ENCODE results near the gene SCGB3A1. TPM values are rescaled to one million over a fixed set of nuclear protein-coding genes. Genes with fewer than 3 reads are reported as not detected.

The SCGB3A1 gene
- total RNA-seq, 2 donors from 2014 or later: 32.2 to 412 TPM

- H3K27ac ChIP-seq: no peak overlapping the region
- DNase-seq (ENCODE audit: low spot score): no peak
- H3K9me3 ChIP-seq: no peaks in the 10 kb centered on the region
- H3K36me3 ChIP-seq: no peaks in the 10 kb centered on the region
- H3K4me3 ChIP-seq: peak overlapping the region; percentile 8 to 24
- TF ChIP-seq CTCF (IDR thresholded peaks at IDR 0.05) (no peak), POLR2AphosphoS5 (IDR thresholded peaks at IDR 0.05) (no peak), POLR2A (IDR thresholded peaks at IDR 0.05) (no peak)
- intact Hi-C loops (cut with DNase I): no loop called here
- peaks cover 9% of the 10 kb centered on the region for H3K27me3 ChIP-seq (replicated peaks; ENCODE audit: insufficient read depth)
- H3K4me1 ChIP-seq (replicated peaks): peaks cover 14% of the 10 kb centered on the region
- WGBS: 4% methylated on average over 43 of the region's 44 CpGs
Measured at GRCh38 chr5:180589771-180590542, 1.3 kb downstream of the SCGB3A1 start.

- 88% methylated on average over 10 of the region's 10 CpGs for WGBS
- no peak overlapping the region for H3K27ac ChIP-seq
- H3K4me1 ChIP-seq (replicated peaks): peaks cover 14% of the 10 kb centered on the region
- intact Hi-C loops (cut with DNase I): no loop called here
- no peak for TF ChIP-seq CTCF (IDR thresholded peaks at IDR 0.05)
- no peak for TF ChIP-seq POLR2A (IDR thresholded peaks at IDR 0.05)
- TF ChIP-seq POLR2AphosphoS5 (IDR thresholded peaks at IDR 0.05): no peak
- H3K27me3 ChIP-seq (replicated peaks; ENCODE audit: insufficient read depth): peaks cover 9% of the 10 kb centered on the region
- DNase-seq (ENCODE audit: low spot score): no peak
- H3K4me3 ChIP-seq: no peak overlapping the region
- H3K36me3 ChIP-seq: no peaks in the 10 kb centered on the region
- no peaks in the 10 kb centered on the region for H3K9me3 ChIP-seq
Measured at GRCh38 chr5:180586870-180587269, 4.4 kb downstream of the SCGB3A1 start.

GRCh38 chr5:180586204-180586603 lies 5.1 kb downstream of the SCGB3A1 start:
- WGBS: 84% methylated on average over 3 of the region's 3 CpGs
- DNase-seq (ENCODE audit: low spot score): no peak
- intact Hi-C loops (cut with DNase I): no loop called here
- no peak overlapping the region for H3K4me3 ChIP-seq
- H3K27me3 ChIP-seq (replicated peaks; ENCODE audit: insufficient read depth): peaks cover 9% of the 10 kb centered on the region
- peaks cover 10% of the 10 kb centered on the region for H3K4me1 ChIP-seq (replicated peaks)
- TF ChIP-seq CTCF (IDR thresholded peaks at IDR 0.05): no peak
- TF ChIP-seq POLR2AphosphoS5 (IDR thresholded peaks at IDR 0.05): no peak
- no peak for TF ChIP-seq POLR2A (IDR thresholded peaks at IDR 0.05)
- H3K27ac ChIP-seq: no peak overlapping the region
- H3K36me3 ChIP-seq: no peaks in the 10 kb centered on the region
- H3K9me3 ChIP-seq: no peaks in the 10 kb centered on the region

DNA sequence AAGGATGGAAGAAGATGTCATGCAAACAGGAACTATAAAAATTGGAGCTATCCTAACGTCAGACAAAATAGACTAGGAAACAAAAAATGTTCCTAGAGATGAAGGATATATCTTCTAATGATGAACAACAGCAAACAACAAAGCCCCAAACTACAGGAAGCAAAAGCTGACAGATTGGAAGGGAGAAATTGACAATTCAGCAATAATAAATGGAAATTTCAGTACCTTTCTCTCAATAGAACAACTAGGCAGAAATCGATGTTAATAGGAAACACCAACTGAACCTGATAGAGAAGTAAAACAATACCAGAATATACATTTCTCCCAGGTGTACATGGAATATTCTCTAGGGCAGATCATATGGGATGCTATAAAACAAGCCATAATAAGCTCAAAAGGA lies 7.6 kb downstream of the SCGB3A1 start:
- TF ChIP-seq POLR2A (IDR thresholded peaks at IDR 0.05) (no peak), POLR2AphosphoS5 (IDR thresholded peaks at IDR 0.05) (no peak)
- WGBS: 56% methylated on average over 2 of the region's 2 CpGs
- H3K9me3 ChIP-seq: no peaks in the 10 kb centered on the region

DNA sequence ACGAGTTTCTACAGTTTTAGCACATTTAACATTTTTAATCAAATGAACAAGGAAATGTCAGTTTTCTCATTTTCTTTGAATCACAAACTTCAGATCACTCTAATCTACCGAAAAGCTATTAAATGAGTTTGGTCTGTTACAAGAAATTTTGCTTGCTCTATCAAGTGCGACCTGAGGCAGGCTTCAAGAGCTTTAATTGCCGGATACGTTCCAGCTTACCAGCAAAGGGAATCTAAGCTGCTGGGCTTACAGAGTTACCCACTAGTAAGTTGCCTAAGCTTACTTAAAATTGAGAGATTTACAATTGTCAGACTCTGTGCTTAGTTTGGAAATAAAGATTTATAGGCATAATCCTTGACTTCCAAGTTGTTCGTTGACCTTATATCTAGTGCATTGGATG lies 10.6 kb downstream of the SCGB3A1 start:
- H3K27ac ChIP-seq: no peak overlapping the region
- H3K27me3 ChIP-seq (replicated peaks; ENCODE audit: insufficient read depth): no peaks in the 10 kb centered on the region
- no peaks in the 10 kb centered on the region for H3K4me1 ChIP-seq (replicated peaks)
- TF ChIP-seq POLR2AphosphoS5 (IDR thresholded peaks at IDR 0.05) (no peak), CTCF (IDR thresholded peaks at IDR 0.05) (no peak), POLR2A (IDR thresholded peaks at IDR 0.05) (no peak)
- 84% methylated on average over 6 of the region's 6 CpGs for WGBS
- DNase-seq (ENCODE audit: low spot score): no peak
- H3K4me3 ChIP-seq: no peak overlapping the region
- H3K9me3 ChIP-seq: no peaks in the 10 kb centered on the region
- intact Hi-C loops (cut with DNase I): no loop called here
- H3K36me3 ChIP-seq: no peaks in the 10 kb centered on the region

More for the DNA sequence above, 7.6 kb downstream of the SCGB3A1 start:
- no peak for DNase-seq (ENCODE audit: low spot score)
- no peaks in the 10 kb centered on the region for H3K36me3 ChIP-seq
- no peak overlapping the region for H3K4me3 ChIP-seq
- intact Hi-C loops (cut with DNase I): no loop called here
- H3K27me3 ChIP-seq (replicated peaks; ENCODE audit: insufficient read depth): no peaks in the 10 kb centered on the region
- H3K4me1 ChIP-seq (replicated peaks): no peaks in the 10 kb centered on the region
- H3K27ac ChIP-seq: no peak overlapping the region

All from prostate gland (tissue), 2 donors.